Measurements from ENCODE around the gene HERC3. TPM values are rescaled to one million over a fixed set of nuclear protein-coding genes. Genes with fewer than 3 reads are reported as not detected.
A peak's percentile ranks its signal among the peaks of the same experiment; 100 is the strongest.

Gene HERC3
- total RNA-seq (10 to 100 TPM; 14.6 to 15.7 TPM), polyA plus RNA-seq (ENCODE audit: insufficient read depth, low read depth, low replicate concordance) (8.1 TPM)
- long read RNA-seq, donor 1: 0 reads
- long read RNA-seq, donor 2: 0 reads

- Histone ChIP-seq H3K36me3 (ENCODE audit: low read depth, missing control alignments) (no peaks in the 10 kb centered on the region), H3K27ac (peak within 1 kb of the TSS; percentile 87 to 92), H3K4me1 (no peaks in the 10 kb centered on the region), H3K9me3 (no peaks in the 10 kb centered on the region), H3K27me3 (no peaks in the 10 kb centered on the region), H3K4me3 (peak within 1 kb of the TSS; percentile 79 to 95)
- intact Hi-C loops (cut with DNase I; ENCODE audit: low total_unique reads): no loop called here
- peak; percentile 93 for DNase-seq
- TF ChIP-seq CTCF (IDR thresholded peaks at IDR 0.05): peak in 1 of 3 experiments; percentile 11
- no peak for TF ChIP-seq POLR2A (IDR thresholded peaks at IDR 0.05)
- 0 to 1% methylated on average over 41 to 63 of the region's 73 CpGs for whole genome bisulfite sequencing, 2 donors
Measured at GRCh38 chr4:88591787-88592599, at the start of gene HERC3. Gene HERC3 (plus strand): TSS chr4:88592480. CDS start chr4:88605824, 13,344 bp downstream.

GRCh38 chr4:88549815-88550214 is 42.5 kb upstream of the HERC3 start:
- Histone ChIP-seq H3K4me3 (no peak overlapping the region), H3K27me3 (no peaks in the 10 kb centered on the region), H3K4me1 (no peaks in the 10 kb centered on the region), H3K9me3 (no peaks in the 10 kb centered on the region), H3K27ac (no peak overlapping the region), H3K36me3 (ENCODE audit: low read depth, missing control alignments) (no peaks in the 10 kb centered on the region)
- no peak for TF ChIP-seq POLR2A (IDR thresholded peaks at IDR 0.05)
- TF ChIP-seq CTCF (IDR thresholded peaks at IDR 0.05): no peak
- no peak for DNase-seq
- 89 to 90% methylated on average over 7 of the region's 7 CpGs for WGBS, 2 donors
- intact Hi-C loops (cut with DNase I; ENCODE audit: low total_unique reads): no loop called here

GRCh38 chr4:88567591-88567990 is 24.7 kb upstream of the HERC3 start:
- no peak overlapping the region for H3K4me3 ChIP-seq
- intact Hi-C loops (cut with DNase I; ENCODE audit: low total_unique reads): no loop called here
- no peaks in the 10 kb centered on the region for H3K27me3 ChIP-seq
- no peaks in the 10 kb centered on the region for H3K9me3 ChIP-seq
- DNase-seq: no peak
- no peaks in the 10 kb centered on the region for H3K4me1 ChIP-seq
- 76 to 90% methylated on average over 1 of the region's 1 CpG for WGBS, 2 donors
- no peaks in the 10 kb centered on the region for H3K36me3 ChIP-seq (ENCODE audit: low read depth, missing control alignments)
- no peak overlapping the region for H3K27ac ChIP-seq
- TF ChIP-seq POLR2A (IDR thresholded peaks at IDR 0.05): no peak
- TF ChIP-seq CTCF (IDR thresholded peaks at IDR 0.05): no peak

GRCh38 chr4:88570001-88570400 is 22.3 kb upstream of the HERC3 start:
- H3K27ac ChIP-seq: no peak overlapping the region
- intact Hi-C loops (cut with DNase I; ENCODE audit: low total_unique reads): no loop called here
- H3K9me3 ChIP-seq: no peaks in the 10 kb centered on the region
- H3K4me1 ChIP-seq: no peaks in the 10 kb centered on the region
- no peaks in the 10 kb centered on the region for H3K36me3 ChIP-seq (ENCODE audit: low read depth, missing control alignments)
- no peak for DNase-seq
- no peaks in the 10 kb centered on the region for H3K27me3 ChIP-seq
- H3K4me3 ChIP-seq: no peak overlapping the region
- TF ChIP-seq CTCF (IDR thresholded peaks at IDR 0.05) (no peak), POLR2A (IDR thresholded peaks at IDR 0.05) (no peak)

Data from testis (tissue), 5 donors.